HG03045 (cell line): ENCODE results near the gene AFAP1.

Source experiments
- ATAC-seq: cut with Tn5 transposase; IDR thresholded peaks from one replicate; pipeline ENCODE4 v1.9.1; 2021; ENCODE audit warnings: mild to moderate bottlenecking, moderate library complexity; ENCODE audit not compliant: unreplicated experiment

The AFAP1 gene

DNA sequence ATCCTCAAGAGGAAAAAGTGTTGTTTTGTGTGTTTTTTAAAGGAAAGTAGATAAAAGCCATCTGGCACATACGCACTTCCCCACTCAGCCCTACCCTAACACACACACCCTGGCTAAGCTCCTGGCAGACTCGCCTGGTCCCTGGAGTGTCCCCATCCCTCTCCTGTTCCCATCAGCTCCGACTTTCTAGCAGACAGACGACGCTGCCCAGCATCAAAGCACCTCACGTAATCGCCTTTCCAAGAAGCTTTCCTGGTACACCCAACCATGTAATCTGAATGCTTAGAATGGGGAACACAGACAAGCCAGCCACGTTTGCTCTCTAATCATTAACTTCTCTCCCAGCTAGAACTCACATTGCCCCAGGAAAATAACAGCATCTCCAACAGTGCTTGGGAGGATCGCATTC lies 116.2 kb downstream of the AFAP1 start:
- ATAC-seq = no peak

DNA sequence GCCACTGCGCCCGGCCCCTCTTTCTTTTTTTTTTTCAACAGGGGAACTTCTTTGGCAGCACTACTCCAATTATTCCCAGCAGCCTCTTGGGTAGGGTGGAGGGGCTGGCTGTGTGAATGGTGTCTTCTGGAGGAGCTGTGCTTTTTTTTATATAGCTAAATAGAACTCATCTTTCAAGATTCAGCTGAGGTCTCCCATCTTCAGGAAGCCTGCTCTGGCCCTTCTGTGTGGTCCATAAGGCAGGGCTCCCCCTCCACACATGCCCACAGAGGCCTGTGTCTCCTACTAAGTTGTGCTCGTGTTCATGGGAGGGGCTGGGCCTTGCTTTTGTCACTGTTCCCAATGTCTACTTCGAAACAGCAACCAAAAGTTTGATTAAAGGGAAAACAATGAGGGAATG lies 116.8 kb downstream of the AFAP1 start:
- no peak for ATAC-seq

DNA sequence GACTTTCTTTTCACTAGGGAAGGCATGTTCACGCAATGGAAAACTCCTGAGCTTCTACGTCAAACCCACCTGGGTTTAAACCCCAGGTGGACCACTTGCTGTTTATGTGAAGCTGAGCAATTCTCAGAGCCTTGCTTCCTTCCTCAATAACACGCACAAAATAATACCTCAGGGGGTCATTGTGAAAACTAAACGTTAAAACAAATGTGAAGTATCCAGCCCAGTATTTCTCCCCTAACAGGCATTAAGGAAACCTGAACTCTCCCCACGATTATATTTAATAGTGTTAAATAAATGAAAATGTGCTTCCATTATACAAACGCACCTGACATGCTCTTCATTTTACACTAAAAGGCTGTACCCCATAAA lies 117.5 kb downstream of the AFAP1 start:
- ATAC-seq = no peak

DNA sequence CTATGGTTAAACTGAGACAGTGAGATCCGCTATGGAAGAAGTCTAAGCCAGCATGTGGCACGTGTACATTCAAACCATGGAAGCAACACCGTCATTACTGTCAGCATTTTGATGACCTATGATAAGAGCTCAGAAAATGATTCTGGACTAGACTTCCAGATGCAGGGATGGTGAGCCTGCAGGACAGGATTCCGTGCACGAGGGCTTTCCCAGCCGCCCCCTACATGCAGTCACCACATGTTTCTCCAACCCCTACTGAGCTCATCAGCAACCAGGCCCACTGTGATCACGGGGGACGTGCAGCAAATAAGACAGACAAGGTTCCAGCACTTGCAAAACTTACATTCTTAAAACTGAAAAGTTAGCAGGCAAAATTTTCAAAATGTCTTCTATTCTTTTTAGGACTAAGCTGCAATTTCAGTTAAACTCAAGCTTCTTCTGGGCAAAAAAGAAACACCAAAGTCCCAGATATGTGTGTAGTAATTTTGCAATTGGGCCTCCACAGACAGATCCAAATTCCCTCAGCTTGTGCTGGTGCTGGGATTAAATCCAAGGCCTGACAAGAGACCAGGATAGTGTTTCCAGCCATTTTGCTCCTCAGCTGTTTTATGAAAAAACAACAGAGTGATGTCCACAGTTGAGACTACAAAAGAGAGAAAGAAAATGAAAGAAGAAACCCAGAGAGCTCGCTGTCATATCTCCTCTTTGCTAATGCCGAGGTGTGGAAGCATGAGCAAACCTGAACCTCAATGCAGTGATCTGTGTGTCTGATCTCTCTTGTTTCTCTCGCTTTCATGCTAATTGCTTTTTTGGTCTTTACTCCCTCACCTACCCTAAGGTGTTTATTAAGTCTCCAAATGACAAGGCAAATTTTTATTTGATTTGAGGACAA lies 118.2 kb downstream of the AFAP1 start:
- no peak for ATAC-seq

DNA sequence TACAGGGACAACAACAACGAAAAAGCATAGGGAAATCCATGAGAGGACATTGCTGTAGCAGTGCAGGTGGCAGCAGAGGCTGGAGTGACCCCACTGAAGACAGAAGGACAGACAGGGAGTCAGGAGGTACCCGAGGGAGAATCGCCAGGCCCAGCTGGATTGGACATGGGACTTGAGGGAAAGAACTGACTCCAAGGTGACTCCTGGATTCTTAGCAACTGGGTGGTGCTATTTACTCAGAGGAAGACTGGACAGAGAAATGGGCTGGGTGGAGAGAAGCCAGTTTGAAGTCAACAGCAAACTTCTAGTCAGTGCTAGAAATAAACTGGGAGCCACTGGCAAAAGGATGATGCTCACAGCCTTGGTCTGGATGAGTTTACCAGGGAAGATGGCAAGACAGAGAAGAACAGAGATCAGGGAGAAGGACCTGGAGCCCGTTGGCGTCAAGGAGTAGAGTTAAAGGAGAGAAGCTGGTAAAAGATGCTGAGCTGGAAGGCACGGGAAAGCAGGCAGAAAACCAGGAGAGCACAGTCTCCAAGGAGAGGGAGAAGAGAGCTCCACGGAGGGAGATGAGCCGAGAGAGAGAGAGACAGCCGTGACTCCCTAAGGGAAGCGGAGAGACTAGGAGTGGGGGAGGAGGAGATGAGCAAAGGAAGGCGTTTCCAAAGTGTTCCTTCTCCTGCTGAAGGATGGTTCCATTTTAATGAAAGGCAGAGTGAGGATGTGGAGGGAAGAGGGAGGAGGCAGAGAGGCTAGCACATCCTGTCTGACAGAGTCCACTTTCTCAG lies 119.4 kb downstream of the AFAP1 start:
- no peak for ATAC-seq

DNA sequence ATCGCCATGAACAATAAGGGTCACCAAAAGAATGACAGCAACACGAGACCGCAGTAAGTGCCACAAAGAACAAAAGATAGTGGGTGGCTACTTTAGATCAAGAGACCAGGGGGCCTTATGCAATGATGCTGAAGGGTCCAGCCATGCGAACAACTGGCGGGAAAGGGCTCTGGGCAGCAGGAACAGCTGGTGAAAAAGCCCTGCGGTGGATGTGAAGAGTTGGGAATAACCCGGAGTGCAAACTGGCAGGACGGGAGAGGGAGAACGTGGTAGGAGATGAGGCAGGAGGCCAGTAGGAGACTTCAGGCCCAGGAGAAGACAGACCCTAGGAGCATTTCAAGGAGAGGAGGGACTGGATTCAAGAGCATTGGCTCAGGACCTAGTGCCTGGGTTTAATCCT lies 120.2 kb downstream of the AFAP1 start:
- no peak for ATAC-seq

DNA sequence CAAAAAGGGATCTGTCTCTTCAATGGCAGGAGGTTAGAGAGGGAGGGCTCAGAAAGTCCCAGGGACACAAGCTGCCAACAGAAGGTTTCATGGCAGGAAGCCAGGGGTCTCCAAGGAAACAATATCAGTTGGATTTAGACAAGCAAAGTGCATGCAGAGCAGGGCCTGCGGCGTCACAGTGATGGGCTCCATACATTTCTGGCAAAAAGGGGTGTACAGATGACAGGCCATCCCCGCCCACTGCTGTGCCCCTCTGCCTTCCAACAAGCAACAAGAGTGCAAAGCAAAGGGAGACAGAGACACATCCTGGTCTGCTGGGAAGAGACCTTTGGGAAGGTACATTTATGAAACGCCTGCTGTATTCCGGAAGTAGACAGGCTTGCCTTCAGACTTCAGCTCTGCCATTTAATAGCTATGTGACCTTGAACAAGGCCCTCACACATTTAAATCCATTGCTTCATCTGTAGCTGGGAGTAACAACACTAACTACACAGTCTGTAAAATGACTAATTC lies 121.2 kb downstream of the AFAP1 start:
- ATAC-seq = no peak

DNA sequence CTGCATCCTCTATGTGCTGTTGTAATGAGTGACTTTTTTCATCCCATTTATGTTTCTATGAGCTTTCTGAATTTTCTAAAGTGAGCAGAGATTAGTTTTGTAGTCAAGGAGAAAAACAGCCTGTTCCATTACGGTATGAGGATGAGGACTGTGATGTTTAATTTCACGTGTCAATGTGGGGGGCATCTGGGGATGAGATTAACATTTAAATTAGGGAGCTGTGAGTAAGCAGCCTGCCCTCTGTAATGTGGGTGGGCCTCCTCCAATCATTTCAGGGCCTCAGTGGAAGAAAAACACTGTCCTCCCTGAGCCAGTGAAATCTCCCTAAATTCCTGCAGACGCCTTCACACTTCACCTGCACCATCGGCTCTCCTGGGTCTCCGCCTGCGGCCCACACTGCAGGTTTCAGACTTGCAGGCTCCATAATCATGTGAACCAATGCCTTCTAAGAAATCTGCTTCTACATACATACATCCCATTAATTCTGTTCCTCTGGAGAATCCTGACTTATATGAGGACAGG lies 121.7 kb downstream of the AFAP1 start:
- ATAC-seq = no peak

DNA sequence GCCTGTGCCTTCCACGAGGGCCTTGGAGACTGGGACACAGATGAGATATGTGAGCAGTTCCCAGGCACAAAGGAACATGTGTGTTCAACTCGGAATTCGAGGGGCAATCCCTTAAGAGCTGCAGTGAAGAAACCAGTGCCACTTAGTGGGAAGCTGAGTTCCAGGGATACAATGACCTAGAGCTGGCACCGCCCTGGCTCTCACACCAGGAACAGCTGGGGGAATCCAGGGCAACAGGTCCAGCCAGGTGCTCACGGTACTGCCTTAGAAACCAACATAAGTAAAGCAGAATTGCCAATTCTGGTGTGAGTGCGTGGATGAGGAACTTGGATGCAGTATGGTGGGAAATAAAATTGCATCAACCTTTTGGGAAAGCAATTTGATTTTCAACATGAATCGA lies 122.9 kb downstream of the AFAP1 start:
- no peak for ATAC-seq

DNA sequence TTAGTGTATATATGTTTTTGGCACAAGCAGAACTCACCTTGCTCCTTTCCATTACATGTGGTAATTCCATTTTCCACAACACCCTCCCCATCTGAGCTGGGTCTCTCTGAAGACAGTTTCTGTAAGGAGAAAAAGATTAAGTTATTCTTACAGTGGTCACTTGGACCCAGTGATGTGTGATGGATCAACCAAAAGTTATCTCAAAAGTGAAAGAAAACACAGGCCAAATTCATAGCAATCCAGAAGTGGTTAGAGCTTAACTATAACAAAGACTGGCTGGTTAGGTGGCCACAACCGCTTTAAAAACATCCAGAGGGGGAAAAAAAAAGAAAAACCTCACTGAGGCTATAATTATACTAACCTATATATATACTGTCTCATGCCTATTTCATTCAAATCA lies 123.7 kb downstream of the AFAP1 start:
- no peak for ATAC-seq

DNA sequence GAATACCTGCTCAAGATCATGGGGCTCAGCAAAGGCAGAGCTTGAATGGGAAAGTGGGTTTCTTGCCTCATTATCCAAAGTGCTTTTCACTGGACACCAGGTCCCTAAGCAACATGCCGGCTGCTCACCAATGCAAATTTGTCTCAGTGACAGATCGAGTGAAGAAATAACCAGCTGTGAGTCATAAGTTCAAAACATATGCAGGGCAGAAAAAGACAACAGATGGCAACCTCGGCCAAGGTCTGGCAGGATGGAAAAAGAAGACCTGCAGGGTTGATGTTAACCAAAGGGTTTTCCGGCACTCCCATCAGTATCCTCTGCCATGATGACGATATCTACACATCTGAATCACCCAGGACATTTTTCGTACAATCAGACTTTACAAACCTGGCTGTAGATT lies 124.1 kb downstream of the AFAP1 start:
- no peak for ATAC-seq

DNA sequence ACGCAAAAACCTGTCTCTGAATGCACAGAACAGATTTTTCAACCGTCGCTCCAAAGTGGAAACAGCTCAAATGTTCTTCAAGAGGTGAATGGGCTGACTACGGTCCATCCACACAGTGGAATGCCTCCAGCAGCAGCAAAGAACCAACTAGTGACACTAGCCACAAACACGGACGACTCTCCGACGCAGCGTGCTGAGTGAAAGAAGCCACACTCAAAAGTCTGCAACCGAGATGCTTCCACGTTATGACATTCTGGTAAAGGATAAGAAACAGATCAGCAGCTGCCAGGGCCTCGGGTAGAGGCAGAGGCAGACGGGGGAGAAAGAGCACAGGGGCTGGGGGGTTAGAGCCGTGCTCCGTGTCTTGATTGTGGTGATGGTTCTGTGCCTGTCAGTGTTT lies 125.2 kb downstream of the AFAP1 start:
- no peak for ATAC-seq

DNA sequence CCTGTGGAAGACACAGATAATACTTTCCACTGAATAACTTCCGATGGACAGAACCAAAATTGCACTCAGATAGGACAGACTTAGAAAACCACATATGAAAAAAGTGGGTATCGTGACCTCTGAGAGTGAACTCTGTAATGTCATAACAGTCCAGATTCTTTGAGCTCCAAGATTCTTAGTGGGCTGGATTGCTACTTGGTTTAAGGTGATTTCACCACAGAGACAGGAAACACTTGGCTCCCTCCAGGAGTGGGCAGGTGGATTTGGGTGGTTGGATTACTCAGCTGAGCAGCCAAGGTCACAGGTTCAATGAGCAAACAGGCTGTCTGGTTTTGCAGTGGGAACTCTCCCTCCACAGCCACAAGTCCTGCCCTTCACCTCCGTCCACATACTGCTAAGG lies 126.0 kb downstream of the AFAP1 start:
- ATAC-seq = no peak

DNA sequence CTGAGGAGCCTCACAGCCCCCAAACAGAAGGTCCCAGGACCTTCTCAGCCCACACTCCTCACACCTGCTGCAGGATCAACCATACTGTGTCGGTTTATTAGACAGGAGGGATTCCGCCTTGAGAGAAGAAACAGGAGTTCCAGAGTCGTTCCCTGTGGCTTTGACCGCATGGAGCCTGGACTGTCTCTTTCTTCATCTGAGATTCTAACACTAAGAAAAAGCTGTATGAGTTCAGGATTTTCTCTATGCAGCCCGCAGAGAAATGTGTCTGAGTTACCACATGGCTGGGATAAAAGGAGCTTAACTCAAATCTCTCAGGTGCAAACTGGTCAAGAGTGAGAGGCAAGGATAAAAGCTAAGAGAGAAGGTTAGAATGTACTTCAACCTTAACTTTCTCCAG lies 126.7 kb downstream of the AFAP1 start:
- ATAC-seq = no peak

DNA sequence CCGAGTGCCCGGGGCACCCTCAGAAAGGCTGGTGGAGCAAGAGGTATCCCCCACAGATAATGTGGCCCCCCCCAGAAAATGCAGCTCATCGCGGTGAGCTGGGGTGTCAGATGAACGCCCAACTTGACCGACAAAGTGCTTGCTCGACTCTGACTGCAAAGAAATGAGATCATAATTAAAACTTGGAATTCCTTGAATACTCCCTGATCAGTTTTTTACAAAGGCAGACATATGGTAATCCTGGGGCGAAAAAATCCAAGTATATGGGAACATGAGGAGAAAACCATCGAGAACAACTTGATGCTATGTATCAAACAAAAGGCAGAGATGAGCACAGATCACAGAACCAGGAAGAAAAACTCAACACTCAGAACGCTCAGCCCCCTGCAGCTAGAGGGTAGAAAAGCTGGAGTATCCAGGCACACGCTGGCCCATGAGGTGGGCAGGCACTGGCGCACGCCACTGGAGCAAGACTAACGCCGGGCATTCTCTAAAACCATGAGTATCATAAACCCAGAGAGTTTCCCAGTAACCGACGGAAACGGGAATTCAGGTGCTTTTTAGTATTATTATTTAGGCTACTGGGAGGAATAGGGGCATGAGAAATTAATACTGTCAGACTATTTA lies 127.3 kb downstream of the AFAP1 start:
- ATAC-seq = no peak

DNA sequence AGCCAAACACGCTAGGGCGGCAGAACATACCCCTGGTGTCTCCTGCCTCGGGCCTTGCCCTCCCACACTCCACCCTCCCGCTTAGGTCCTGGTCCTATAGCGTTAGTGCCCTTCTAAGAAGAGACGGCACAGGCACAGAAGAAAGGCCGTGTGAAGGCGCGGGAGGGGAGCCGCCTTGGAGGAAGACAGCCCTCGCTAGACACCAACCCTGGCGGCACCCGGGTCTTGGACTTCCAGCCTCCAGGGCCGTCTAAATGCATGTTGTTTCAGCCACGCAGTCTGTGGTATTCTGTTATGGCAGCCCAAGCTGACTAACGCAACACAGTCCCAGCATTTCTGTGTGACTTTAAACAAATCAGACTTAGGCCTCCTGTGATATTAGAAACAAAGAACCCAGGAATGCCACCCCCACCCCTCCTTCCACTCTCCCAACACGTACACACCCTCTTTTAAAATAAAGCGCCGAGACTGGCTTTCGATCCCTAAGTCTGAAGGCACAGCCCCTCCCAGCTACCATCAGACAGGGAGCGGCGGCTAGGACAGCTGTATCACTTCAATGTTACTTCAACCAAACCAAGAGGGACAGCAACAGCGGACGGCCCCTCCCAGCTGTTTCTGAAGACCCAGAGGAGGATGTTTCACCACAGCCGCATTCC lies 128.0 kb downstream of the AFAP1 start:
- no peak for ATAC-seq

DNA sequence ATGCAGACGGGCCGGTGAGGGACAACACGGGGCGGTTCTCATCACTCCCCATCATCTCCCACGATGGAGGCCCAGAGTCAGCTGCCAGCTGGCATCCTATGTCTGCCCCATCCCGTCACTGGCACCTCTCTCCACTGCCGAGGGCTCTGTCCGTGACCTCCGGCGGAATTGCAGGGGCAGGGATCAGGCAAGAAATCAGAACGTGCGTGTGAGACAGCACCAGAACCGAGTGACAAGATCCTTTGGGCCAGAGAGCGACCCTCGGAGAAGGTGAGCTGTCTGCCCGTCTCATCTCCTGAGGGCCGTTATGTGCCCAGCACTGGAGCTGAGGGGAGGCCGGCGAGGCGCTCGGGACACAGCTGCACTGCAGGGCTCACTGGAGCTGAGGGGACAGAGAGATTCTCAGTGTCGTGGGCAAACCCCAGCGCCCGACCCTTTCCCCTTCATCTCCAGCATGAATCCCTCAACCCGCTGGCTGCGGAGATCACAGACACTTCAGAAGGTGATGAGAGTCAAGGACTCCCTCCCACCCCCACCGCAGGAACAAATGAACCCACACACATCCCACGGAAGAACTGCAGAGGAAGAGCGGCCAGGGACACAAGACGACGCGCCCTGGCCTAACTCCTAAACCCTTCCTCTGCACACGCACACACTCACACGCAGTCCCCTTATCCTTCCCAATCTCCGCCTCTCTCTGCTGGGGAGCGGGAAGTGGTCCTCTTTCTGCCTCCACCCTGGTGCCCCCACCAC lies 128.7 kb downstream of the AFAP1 start:
- no peak for ATAC-seq

DNA sequence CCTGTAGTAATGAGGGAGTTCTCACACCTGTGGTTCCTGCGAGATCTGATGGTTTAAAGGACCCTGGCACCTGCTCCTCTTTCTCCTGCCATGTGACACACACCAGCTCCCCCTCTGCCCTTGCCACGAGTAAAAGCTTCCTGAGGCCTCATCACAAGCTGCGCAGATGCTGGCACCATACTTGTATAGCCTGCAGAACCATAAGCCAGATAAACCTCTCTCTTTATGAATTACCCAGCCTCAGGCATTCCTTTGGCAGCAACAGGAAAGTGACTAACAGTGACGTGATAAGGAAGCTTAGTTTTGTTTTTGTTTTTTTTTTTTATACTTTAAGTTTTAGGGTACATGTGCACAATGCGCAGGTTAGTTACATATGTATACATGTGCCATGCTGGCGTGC lies 130.9 kb downstream of the AFAP1 start:
- no peak for ATAC-seq

DNA sequence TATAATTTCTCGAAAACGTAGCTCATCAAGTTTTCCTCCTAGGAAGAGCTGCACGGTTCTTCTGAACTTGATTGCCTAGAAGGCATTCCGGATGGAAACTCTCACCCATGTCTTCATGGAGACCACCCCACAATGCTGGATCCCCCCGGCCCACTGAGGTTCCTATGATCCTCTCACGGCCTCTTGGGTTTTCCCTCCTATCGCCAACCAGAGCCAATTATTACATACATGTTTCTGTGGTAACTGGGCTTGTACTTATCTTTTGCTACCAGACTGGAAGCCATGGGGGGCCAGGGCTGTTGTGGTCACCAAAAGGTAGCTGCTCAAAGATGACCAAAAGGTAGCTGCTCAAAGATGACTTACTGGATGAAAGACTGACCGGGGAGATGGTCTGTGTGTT lies 131.5 kb downstream of the AFAP1 start:
- ATAC-seq = no peak

DNA sequence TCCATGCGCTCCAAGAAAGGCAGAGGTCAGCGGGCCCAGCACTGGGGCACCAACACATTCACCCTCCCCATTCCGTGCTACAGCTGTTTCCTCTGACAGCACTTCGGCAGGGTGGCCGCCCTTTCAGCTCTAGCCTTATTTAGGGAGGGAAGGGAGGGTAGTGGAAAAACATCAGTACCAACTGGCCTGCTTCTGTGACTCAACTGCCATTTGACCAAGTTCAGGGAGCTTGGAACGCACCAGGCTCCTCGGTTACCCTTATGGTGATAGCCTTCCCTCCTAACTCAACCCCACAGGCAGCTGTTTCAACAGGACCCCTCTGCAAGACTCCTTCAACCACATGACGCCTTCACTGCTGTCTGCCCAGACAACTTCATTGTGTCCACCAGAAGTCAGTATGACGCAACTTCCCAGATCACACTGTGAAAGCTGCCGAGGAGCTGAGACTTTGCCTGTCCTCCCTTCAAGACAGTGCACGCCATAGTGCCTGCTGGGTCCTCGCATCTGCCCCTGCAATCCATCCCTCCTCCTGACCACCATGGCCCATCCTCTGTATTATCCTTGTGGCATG lies 132.2 kb downstream of the AFAP1 start:
- no peak for ATAC-seq
